Ascending aorta (tissue), 2 donors: Measurements from ENCODE around the gene SCGB1A1. TPM values are rescaled to one million over a fixed set of nuclear protein-coding genes. Genes with fewer than 3 reads are reported as not detected.

Experiments
- DNase-seq, 2 donors: peaks; one replicate each; pipeline ENCODE4 v3.0.0-alpha.2; 2019; ENCODE audit warnings: low spot score in 2 of 2
- H3K27ac ChIP-seq, 2 donors: fragments of 200-600 bp; sonication (generic); one replicate each; pipeline ENCODE4 v1.5.1; 2016 to 2017; ENCODE audit warnings: mild to moderate bottlenecking in 1 of 2
- H3K27me3 ChIP-seq: fragments of 200-600 bp; sonication (generic); one replicate; pipeline ENCODE4 v1.5.1; 2017
- H3K36me3 ChIP-seq, 2 donors: fragments of 200-600 bp; sonication (generic); one replicate each; pipeline ENCODE4 v1.5.1; 2016
- H3K4me1 ChIP-seq, 2 donors: fragments of 200-600 bp; sonication (generic); one replicate each; pipeline ENCODE4 v1.5.1; 2016 to 2017; ENCODE audit warnings: mild to moderate bottlenecking in 1 of 2
- H3K4me3 ChIP-seq, 2 donors: fragments of 200-600 bp; sonication (generic); one replicate each; pipeline ENCODE4 v1.5.1; 2016 to 2017; ENCODE audit warnings: mild to moderate bottlenecking in 1 of 2
- H3K9me3 ChIP-seq, 2 donors: fragments of 200-600 bp; sonication (generic); one replicate each; pipeline ENCODE4 v1.5.1; 2016
- intact Hi-C: fragments of 100-400 bp; cut with DNase I; formaldehyde crosslinking; loops from one replicate; pipeline ENCODE4 v1.15.1; 2023
- total RNA-seq: library from RNA; depleted of rRNA; stranded (reverse); fragments of >200 nt; gene quantifications from one replicate; pipeline ENCODE4 v1.1.0, GENCODE V29; 2016
- TF ChIP-seq, protein P1 (sequence below), 3 experiments: fragments of 200-600 bp in 2 of 3; fragments of 450-650 bp in 1 of 3; sonication (generic) in 2 of 3; IDR thresholded peaks; one replicate each; pipeline ENCODE4 v1.5.1; 2016 to 2019; ENCODE audit warnings: antibody characterized with exemption in 3 of 3, mild to moderate bottlenecking in 1 of 3, moderate library complexity in 1 of 3

Gene SCGB1A1
- total RNA-seq, 1 donor from 2014 or later: not detected

DNA sequence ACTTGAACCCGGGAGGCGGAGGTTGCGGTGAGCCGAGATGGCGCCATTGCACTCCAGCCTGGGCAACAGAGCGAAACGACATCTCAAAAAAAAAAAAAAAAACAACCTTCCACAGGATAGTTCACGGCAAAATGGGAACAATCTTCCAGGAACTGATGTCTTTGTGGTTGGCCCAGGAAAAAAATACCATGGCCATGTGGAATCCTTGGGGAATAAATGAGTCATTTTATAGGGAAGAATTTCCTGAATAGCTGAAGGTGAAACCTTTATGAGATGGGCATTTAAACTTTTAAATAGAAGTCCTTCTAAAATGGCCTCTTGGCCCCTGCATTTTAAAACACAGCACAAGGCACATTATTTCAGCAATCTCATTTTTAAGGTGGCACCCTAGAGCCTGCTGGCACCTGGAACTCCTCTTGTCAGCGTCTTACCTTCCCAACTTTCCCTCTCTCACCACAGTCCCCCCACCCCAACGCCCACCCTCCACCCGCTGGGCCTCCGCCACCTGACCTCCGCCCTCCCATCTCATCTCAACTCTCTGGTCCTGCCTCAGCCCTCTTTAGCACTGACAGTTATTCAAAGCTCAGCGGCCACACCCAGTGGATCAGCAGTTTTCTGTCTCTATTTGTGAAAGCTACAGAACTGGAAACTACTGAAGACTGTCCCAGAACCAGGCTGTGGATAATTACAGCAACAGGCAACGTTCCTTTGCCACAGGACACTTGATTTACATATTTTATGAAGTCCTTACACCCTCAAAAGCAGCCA lies 43.1 kb downstream of the SCGB1A1 start:
- intact Hi-C loops: no loop called here
- Histone ChIP-seq H3K4me3 (no peak overlapping the region), H3K27me3 (no peaks in the 10 kb centered on the region), H3K4me1 (no peaks in the 10 kb centered on the region), H3K27ac (no peak overlapping the region), H3K9me3 (no peaks in the 10 kb centered on the region), H3K36me3 (no peaks in the 10 kb centered on the region)
- TF ChIP-seq, protein P1, sequence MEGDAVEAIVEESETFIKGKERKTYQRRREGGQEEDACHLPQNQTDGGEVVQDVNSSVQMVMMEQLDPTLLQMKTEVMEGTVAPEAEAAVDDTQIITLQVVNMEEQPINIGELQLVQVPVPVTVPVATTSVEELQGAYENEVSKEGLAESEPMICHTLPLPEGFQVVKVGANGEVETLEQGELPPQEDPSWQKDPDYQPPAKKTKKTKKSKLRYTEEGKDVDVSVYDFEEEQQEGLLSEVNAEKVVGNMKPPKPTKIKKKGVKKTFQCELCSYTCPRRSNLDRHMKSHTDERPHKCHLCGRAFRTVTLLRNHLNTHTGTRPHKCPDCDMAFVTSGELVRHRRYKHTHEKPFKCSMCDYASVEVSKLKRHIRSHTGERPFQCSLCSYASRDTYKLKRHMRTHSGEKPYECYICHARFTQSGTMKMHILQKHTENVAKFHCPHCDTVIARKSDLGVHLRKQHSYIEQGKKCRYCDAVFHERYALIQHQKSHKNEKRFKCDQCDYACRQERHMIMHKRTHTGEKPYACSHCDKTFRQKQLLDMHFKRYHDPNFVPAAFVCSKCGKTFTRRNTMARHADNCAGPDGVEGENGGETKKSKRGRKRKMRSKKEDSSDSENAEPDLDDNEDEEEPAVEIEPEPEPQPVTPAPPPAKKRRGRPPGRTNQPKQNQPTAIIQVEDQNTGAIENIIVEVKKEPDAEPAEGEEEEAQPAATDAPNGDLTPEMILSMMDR (IDR thresholded peaks at IDR 0.05): no peak
- DNase-seq: no peak

DNA sequence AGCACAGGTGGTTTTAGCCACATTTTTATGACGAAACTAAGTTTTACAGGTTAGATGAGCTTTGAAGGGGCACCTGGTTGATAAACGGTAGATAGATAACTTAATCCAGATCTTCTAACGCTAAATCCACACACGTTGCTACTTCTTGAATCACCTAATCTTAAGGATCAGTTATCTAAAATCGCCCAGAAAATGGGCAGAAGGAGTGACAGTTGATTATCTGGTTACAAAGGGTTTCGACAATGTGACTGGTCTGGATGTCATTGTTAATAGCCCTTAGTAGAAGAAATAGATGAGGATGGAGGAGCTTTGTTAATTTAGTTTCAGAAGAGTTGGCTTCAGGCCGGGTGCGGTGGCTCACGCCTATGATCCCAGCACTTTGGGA lies 43.7 kb downstream of the SCGB1A1 start:
- H3K4me1 ChIP-seq: no peaks in the 10 kb centered on the region
- intact Hi-C loops: no loop called here
- H3K27ac ChIP-seq: no peak overlapping the region
- TF ChIP-seq, protein P1 (IDR thresholded peaks at IDR 0.05): no peak
- no peaks in the 10 kb centered on the region for H3K36me3 ChIP-seq
- no peaks in the 10 kb centered on the region for H3K9me3 ChIP-seq
- H3K27me3 ChIP-seq: no peaks in the 10 kb centered on the region
- DNase-seq: no peak
- no peak overlapping the region for H3K4me3 ChIP-seq

DNA sequence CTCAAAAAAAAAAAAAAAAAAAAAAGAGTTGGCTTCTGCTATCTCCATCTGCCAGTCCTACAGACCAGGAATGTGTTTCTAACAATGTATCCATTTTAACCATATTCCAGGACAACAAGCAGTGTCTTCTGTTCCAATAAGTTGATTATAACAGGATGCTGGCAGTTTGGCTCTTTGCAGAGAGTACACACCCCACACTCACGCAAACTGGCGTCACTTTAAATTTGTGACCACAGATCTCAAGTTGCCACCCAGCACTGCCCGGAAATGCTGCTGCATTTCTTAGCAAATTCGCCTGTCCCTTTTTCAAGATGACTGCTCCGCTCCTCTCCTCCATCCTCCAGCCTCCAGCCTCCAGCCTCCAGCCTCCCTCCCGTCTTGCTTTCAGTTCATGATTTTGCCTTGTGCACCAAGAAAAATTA lies 44.3 kb downstream of the SCGB1A1 start:
- intact Hi-C loops: no loop called here
- TF ChIP-seq, protein P1 (IDR thresholded peaks at IDR 0.05): no peak
- Histone ChIP-seq H3K36me3 (no peaks in the 10 kb centered on the region), H3K9me3 (no peaks in the 10 kb centered on the region), H3K4me3 (no peak overlapping the region), H3K27ac (no peak overlapping the region), H3K4me1 (no peaks in the 10 kb centered on the region), H3K27me3 (no peaks in the 10 kb centered on the region)
- no peak for DNase-seq

DNA sequence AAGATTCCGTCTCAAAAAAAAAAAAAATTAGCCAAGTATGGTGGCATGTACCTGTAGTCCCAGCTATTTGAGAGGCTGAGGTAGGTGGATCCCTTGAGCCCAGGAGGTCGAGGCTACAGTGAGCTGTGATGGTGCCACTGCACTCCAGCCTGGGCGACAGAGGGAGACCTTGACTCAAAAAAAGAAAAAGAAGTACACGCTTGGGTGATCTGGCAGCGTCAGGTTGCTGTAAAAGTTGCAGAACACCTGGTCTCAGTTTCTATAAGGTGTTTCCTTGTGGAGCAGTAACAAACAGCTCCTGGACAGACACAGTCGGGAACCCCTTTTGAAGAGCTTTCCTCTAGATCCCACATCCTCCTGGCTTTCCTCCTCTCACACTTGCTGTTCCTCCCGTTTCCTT lies 45.8 kb downstream of the SCGB1A1 start:
- no peak for DNase-seq
- intact Hi-C loops: no loop called here
- TF ChIP-seq, protein P1 (IDR thresholded peaks at IDR 0.05): no peak
- Histone ChIP-seq H3K36me3 (no peaks in the 10 kb centered on the region), H3K9me3 (no peaks in the 10 kb centered on the region), H3K27ac (no peak overlapping the region), H3K27me3 (no peaks in the 10 kb centered on the region), H3K4me3 (no peak overlapping the region), H3K4me1 (no peaks in the 10 kb centered on the region)

DNA sequence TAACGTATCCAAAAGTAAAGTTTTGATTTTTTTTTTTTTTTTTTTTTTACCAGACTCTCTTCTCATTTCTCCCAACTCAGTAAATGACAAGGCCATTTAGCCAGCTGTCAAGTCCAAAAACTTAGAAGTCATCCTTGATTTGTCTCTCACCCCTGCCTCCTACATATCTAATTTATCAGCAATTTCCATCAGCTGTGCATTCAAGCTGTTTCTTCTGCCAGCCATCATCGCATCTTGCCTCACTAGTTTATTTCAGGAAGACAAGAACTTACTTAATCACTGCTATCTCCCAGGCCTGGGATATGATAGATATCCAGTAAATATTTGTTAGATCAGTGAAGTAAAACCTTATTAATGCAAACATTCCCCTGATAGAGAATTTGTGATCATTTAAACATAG lies 47.6 kb downstream of the SCGB1A1 start:
- Histone ChIP-seq H3K36me3 (no peaks in the 10 kb centered on the region), H3K4me3 (no peak overlapping the region), H3K27me3 (no peaks in the 10 kb centered on the region), H3K27ac (no peak overlapping the region), H3K4me1 (no peaks in the 10 kb centered on the region), H3K9me3 (no peaks in the 10 kb centered on the region)
- no peak for DNase-seq
- intact Hi-C loops: no loop called here
- TF ChIP-seq, protein P1 (IDR thresholded peaks at IDR 0.05): no peak
